Liver (tissue), 9 donors: ENCODE data around the gene BARX1. TPM values are rescaled to one million over a fixed set of nuclear protein-coding genes. Genes with fewer than 3 reads are reported as not detected.

Source experiments
- DNase-seq: peaks from one replicate; pipeline ENCODE4 v3.0.0-alpha.2; 2017; ENCODE audit warnings: low spot score
- H3K27ac ChIP-seq, 2 donors: one replicate each; pipeline ENCODE4 v1.7.0; 2013; ENCODE audit warnings: inconsistent platforms in 2 of 2, low read length in 2 of 2, control low read depth in 1 of 2, low read depth in 1 of 2, mild to moderate bottlenecking in 1 of 2
- H3K27me3 ChIP-seq, 4 donors: one replicate each; pipeline versions ENCODE4 v1.6.1 to v1.7.0; 2013; ENCODE audit warnings: low read length in 3 of 4, inconsistent platforms in 1 of 4, mild to moderate bottlenecking in 1 of 4, moderate library complexity in 1 of 4; ENCODE audit not compliant: control insufficient read depth in 4 of 4, insufficient read depth in 4 of 4
- H3K36me3 ChIP-seq, 4 donors: one replicate each; pipeline versions ENCODE4 v1.6.1 to v1.7.0; 2013; ENCODE audit warnings: low read length in 3 of 4, mild to moderate bottlenecking in 3 of 4, low read depth in 1 of 4, moderate library complexity in 1 of 4; ENCODE audit not compliant: control insufficient read depth in 4 of 4, insufficient read depth in 3 of 4
- H3K4me1 ChIP-seq, 4 donors: one replicate each; pipeline versions ENCODE4 v1.6.1 to v1.7.0; 2013; ENCODE audit warnings: low read length in 3 of 4, mild to moderate bottlenecking in 3 of 4, moderate library complexity in 1 of 4; ENCODE audit not compliant: control insufficient read depth in 4 of 4, insufficient read depth in 4 of 4
- H3K4me3 ChIP-seq, 3 donors: one replicate each; pipeline versions ENCODE4 v1.6.1 to v1.7.0; 2013; ENCODE audit warnings: low read length in 3 of 3, control low read depth in 1 of 3, low read depth in 1 of 3, mild to moderate bottlenecking in 1 of 3
- H3K9ac ChIP-seq, 2 donors: one replicate each; pipeline ENCODE4 v1.7.0; 2013; ENCODE audit warnings: low read length in 2 of 2, mild to moderate bottlenecking in 2 of 2, moderate library complexity in 2 of 2, control low read depth in 1 of 2, low read depth in 1 of 2
- H3K9me3 ChIP-seq, 4 donors: one replicate each; pipeline versions ENCODE4 v1.6.1 to v1.7.0; 2013; ENCODE audit warnings: low read length in 3 of 4; ENCODE audit not compliant: control insufficient read depth in 4 of 4
- CTCF ChIP-seq: fragments of 150-350 bp; IDR thresholded peaks from 2 replicates; pipeline ENCODE4 v1.5.1; 2017; ENCODE audit warnings: improper control_type of control experiment, low read depth, low read length; ENCODE audit not compliant: missing input control
- EGR1 ChIP-seq, 2 donors: IDR thresholded peaks; 2 replicates each; pipeline ENCODE4 v1.6.1; 2016 to 2018; ENCODE audit warnings: antibody characterized with exemption in 2 of 2, low read depth in 2 of 2
- FOXA2 ChIP-seq: IDR thresholded peaks from 2 replicates; pipeline ENCODE4 v1.6.1; 2016; ENCODE audit warnings: antibody characterized with exemption
- GABPA ChIP-seq, 2 donors: IDR thresholded peaks in 1 of 2; conservative IDR thresholded peaks in 1 of 2; 2 replicates each; pipeline ENCODE4 v1.6.1; 2016; ENCODE audit warnings: antibody characterized with exemption in 2 of 2, mild to moderate bottlenecking in 1 of 2, moderate library complexity in 1 of 2
- HNF4A ChIP-seq, 2 donors: conservative IDR thresholded peaks; 2 replicates each; pipeline ENCODE4 v1.6.1; 2016; ENCODE audit warnings: antibody characterized with exemption in 2 of 2, mild to moderate bottlenecking in 2 of 2
- HNF4G ChIP-seq: IDR thresholded peaks from 2 replicates; pipeline ENCODE4 v1.6.1; 2016; ENCODE audit warnings: antibody characterized with exemption
- JUND ChIP-seq, 2 donors: IDR thresholded peaks; 2 replicates each; pipeline ENCODE4 v1.6.1; 2016; ENCODE audit warnings: antibody characterized with exemption in 2 of 2
- NR2F2 ChIP-seq: IDR thresholded peaks from 2 replicates; pipeline ENCODE4 v1.6.1; 2016; ENCODE audit warnings: antibody characterized with exemption
- RAD21 ChIP-seq, 2 donors: IDR thresholded peaks; 2 replicates each; pipeline ENCODE4 v1.6.1; 2016; ENCODE audit warnings: antibody characterized with exemption in 2 of 2, mild to moderate bottlenecking in 2 of 2
- REST ChIP-seq: IDR thresholded peaks from 2 replicates; pipeline ENCODE4 v1.6.1; 2016; ENCODE audit warnings: antibody characterized with exemption, mild to moderate bottlenecking
- SP1 ChIP-seq: IDR thresholded peaks from 2 replicates; pipeline ENCODE4 v1.6.1; 2018; ENCODE audit warnings: antibody characterized with exemption, mild to moderate bottlenecking
- TAF1 ChIP-seq: conservative IDR thresholded peaks from 2 replicates; pipeline ENCODE4 v1.6.1; 2016; ENCODE audit warnings: antibody characterized with exemption, mild to moderate bottlenecking
- WGBS: extraction: QIAGEN DNeasy Blood & Tissue Kit; methylation state at CpG from one replicate; pipeline ENCODE4 v1.1.7; 2013; 5-methylcytosine and 5-hydroxymethylcytosine counted together
- polyA plus RNA-seq, 2 donors: library from polyadenylated mRNA; stranded (reverse) in 1 of 2; unstranded in 1 of 2; fragments of 200-250 nt in 1 of 2; fragments of >200 nt in 1 of 2; fragmentation: Nextera tagmentation in 1 of 2; extraction: Ambion mirVana in 1 of 2; gene quantifications; one replicate each; pipeline versions ENCODE4 v1.2.1 to v1.2.3, GENCODE V29; 2013 to 2015
- total RNA-seq, 2 donors: library from RNA; depleted of rRNA; stranded (reverse); fragments of >200 nt; gene quantifications; one replicate each; pipeline ENCODE4 v1.2.3, GENCODE V29; 2014
- TF ChIP-seq, protein P1 (sequence below): IDR thresholded peaks from 2 replicates; pipeline ENCODE4 v1.6.1; 2016; ENCODE audit warnings: antibody characterized with exemption
- TF ChIP-seq, protein P2 (sequence below): IDR thresholded peaks from 2 replicates; pipeline ENCODE4 v1.6.1; 2016; ENCODE audit warnings: antibody characterized with exemption
- donor health status: healthy.
- donor health status: healthy.
- donor health status: healthy.
- donor health status: healthy.
- donor health status: healthy.

The BARX1 gene
- total and polyA plus RNA-seq, 4 donors, result not detected

GRCh38 chr9:93945400-93946337, 9.5 kb downstream of the BARX1 start:
- Histone ChIP-seq H3K4me3 (peak overlapping the region in 2 of 3 donors; percentile 5 to 26), H3K9me3 (no peaks in the 10 kb centered on the region), H3K36me3 (no peaks in the 10 kb centered on the region), H3K4me1 (peaks cover 4 to 14% (median 11%) of the 10 kb centered on the region in 4 donors), H3K9ac (no peak overlapping the region), H3K27ac (no peak overlapping the region), H3K27me3 (peaks cover 3 to 25% (median 19%) of the 10 kb centered on the region in 4 donors)
- 4% methylated on average over 50 of the region's 50 CpGs for WGBS
- TF ChIP-seq REST (no peak), JUND (IDR thresholded peaks at IDR 0.05) (no peak), TAF1 (no peak), FOXA2 (no peak), HNF4A (conservative IDR thresholded peaks at IDR 0.05) (no peak), HNF4G (no peak), EGR1 (IDR thresholded peaks at IDR 0.05; ENCODE audit: low read depth in 2 of 2) (no peak), CTCF (no peak), NR2F2 (no peak), RAD21 (IDR thresholded peaks at IDR 0.05) (no peak), SP1 (no peak)
- TF ChIP-seq, protein P1, sequence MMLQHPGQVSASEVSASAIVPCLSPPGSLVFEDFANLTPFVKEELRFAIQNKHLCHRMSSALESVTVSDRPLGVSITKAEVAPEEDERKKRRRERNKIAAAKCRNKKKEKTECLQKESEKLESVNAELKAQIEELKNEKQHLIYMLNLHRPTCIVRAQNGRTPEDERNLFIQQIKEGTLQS, result no peak
- TF ChIP-seq, protein P2, sequence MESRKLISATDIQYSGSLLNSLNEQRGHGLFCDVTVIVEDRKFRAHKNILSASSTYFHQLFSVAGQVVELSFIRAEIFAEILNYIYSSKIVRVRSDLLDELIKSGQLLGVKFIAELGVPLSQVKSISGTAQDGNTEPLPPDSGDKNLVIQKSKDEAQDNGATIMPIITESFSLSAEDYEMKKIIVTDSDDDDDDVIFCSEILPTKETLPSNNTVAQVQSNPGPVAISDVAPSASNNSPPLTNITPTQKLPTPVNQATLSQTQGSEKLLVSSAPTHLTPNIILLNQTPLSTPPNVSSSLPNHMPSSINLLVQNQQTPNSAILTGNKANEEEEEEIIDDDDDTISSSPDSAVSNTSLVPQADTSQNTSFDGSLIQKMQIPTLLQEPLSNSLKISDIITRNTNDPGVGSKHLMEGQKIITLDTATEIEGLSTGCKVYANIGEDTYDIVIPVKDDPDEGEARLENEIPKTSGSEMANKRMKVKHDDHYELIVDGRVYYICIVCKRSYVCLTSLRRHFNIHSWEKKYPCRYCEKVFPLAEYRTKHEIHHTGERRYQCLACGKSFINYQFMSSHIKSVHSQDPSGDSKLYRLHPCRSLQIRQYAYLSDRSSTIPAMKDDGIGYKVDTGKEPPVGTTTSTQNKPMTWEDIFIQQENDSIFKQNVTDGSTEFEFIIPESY, result no peak
- no peak for DNase-seq

DNA sequence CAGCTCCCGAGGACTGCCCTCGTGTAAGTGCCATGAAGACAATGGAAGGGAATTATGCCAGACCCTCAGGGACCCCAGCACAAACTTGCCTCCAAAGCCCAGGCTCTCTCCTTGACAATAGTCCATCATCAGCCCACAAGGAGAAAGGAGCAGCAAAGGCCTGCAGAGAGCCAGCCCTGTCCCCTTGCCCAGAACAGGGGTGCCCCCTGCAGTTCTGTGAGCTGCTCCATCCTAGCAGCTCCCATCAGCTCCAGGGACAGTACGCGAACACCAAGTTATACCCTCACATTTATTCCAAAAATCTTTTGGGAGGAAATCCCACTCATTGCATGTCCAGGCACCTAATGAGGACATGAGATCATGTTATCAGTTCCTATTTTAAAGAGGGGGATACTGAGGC, 11.1 kb downstream of the BARX1 start:
- H3K9me3 ChIP-seq, result no peaks in the 10 kb centered on the region
- no peak for TF ChIP-seq GABPA (IDR thresholded peaks at IDR 0.05 in 1 of 2, conservative IDR thresholded peaks at IDR 0.05 in 1 of 2)
- 64% methylated on average over 4 of the region's 4 CpGs for WGBS
- no peak overlapping the region for H3K4me3 ChIP-seq
- no peak overlapping the region for H3K27ac ChIP-seq
- H3K9ac ChIP-seq, result no peak overlapping the region
- peaks cover 0 to 10% (median 9%) of the 10 kb centered on the region in 4 donors for H3K4me1 ChIP-seq
- DNase-seq, result no peak
- H3K36me3 ChIP-seq, result no peaks in the 10 kb centered on the region
- peaks cover 3 to 21% (median 17%) of the 10 kb centered on the region in 4 donors for H3K27me3 ChIP-seq
